Smooth muscle cell (in vitro differentiated cells): ENCODE measurements around the gene HNF1A. TPM values are rescaled to one million over a fixed set of nuclear protein-coding genes. Genes with fewer than 3 reads are reported as not detected.

Experiments
- DNase-seq: peaks from one replicate; lab custom pipeline; 2025; ENCODE audit not compliant: unreplicated experiment; lab: John Stamatoyannopoulos, UW
- H2AFZ ChIP-seq: fragments of 200-600 bp; sonication (generic); 2 replicates; pipeline ENCODE4 v1.6.0; 2016; ENCODE audit warnings: antibody characterized with exemption, low read depth, mild to moderate bottlenecking
- H3F3A ChIP-seq: fragments of 200-600 bp; sonication (generic); 2 replicates; pipeline ENCODE4 v1.6.0; 2017; ENCODE audit warnings: antibody characterized with exemption, low read depth
- H3K27ac ChIP-seq: fragments of 200-600 bp; sonication (generic); 2 replicates; pipeline ENCODE4 v1.5.1; 2016; ENCODE audit warnings: low read depth, mild to moderate bottlenecking
- H3K27me3 ChIP-seq: fragments of 200-600 bp; sonication (generic); 2 replicates; pipeline ENCODE4 v1.6.1; 2016; ENCODE audit warnings: low read depth, mild to moderate bottlenecking
- H3K36me3 ChIP-seq: fragments of 200-600 bp; sonication (generic); 2 replicates; pipeline ENCODE4 v1.5.1; 2016; ENCODE audit warnings: low read depth
- H3K4me1 ChIP-seq: fragments of 200-600 bp; sonication (generic); 2 replicates; pipeline ENCODE4 v1.5.1; 2016; ENCODE audit warnings: low read depth
- H3K4me2 ChIP-seq: fragments of 200-600 bp; sonication (generic); 2 replicates; pipeline ENCODE4 v1.6.0; 2016; ENCODE audit warnings: mild to moderate bottlenecking
- H3K4me3 ChIP-seq: fragments of 200-600 bp; sonication (generic); 2 replicates; pipeline ENCODE4 v1.5.1; 2016; ENCODE audit warnings: mild to moderate bottlenecking
- H3K79me2 ChIP-seq: fragments of 200-600 bp; sonication (generic); 2 replicates; pipeline ENCODE4 v1.6.0; 2016; ENCODE audit warnings: low read depth, mild to moderate bottlenecking
- H3K9ac ChIP-seq: fragments of 200-600 bp; sonication (generic); 2 replicates; pipeline ENCODE4 v1.6.0; 2016; ENCODE audit warnings: low read depth
- H3K9me3 ChIP-seq: fragments of 200-600 bp; sonication (generic); replicated peaks from 2 replicates; pipeline ENCODE4 v1.5.1; 2016; ENCODE audit warnings: low read depth
- H4K20me1 ChIP-seq: fragments of 200-600 bp; sonication (generic); 2 replicates; pipeline ENCODE4 v1.6.0; 2016; ENCODE audit warnings: low read depth
- WGBS: methylation state at CpG from one replicate; pipeline ENCODE4 v1.1.7; 2016; ENCODE audit warnings: low lambda C conversion rate; 5-methylcytosine and 5-hydroxymethylcytosine counted together
- polyA plus RNA-seq: library from polyadenylated mRNA; unstranded; fragments of >200 nt; fragmentation: Nextera tagmentation; extraction: Ambion mirVana; gene quantifications from 2 replicates; pipeline ENCODE4 v1.2.1, GENCODE V29; 2016
- total RNA-seq: library from RNA; depleted of rRNA; stranded (reverse); fragments of >200 nt; gene quantifications from 2 replicates; pipeline ENCODE4 v1.2.3, GENCODE V29; 2014
- TF ChIP-seq, protein P1 (sequence below): fragments of 200-600 bp; sonication (generic); IDR thresholded peaks from 2 replicates; pipeline ENCODE4 v1.5.1; 2017; ENCODE audit warnings: borderline replicate concordance, mild to moderate bottlenecking, antibody characterized with exemption; ENCODE audit not compliant: insufficient read depth, poor library complexity, severe bottlenecking

Gene HNF1A
- total and polyA plus RNA-seq, 2 experiments from 2014 or later = 0.09 TPM; not detected in 1

DNA sequence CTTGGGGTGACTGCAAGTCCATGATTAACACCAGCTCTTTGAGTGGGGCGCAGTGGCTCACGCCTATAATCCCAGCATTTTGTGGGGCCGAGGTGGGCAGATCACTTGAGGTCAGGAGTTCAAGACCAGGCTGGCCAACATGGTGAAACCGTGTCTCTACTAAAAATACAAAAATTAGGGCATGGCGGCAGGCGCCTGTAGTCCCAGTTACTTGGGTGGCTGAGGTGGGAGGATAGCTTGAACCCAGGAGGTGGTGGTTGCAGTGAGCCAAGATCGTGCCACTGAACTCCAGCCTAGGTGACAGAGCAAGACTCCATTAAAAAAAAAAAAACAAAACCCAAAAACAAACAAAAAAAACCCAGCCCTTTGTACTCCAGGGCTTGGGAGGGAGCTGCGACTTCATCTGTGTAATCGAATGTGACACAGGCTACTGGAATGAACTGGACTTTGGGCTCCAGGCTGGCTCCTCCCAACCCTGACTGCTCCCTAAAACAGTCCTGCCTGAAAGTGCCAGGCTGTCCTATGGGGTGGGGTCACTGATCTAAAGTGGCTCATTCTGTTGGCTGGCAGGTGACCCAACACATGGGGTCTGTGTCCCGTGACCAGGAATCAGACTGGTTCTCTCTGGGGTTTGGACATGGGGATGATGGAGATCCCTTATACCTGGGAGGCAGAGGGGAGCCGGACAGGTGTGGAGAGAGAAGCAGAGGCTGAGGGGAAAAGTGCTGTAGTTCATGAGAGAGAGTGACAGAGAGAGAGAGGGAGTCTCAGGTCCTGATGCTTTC, 47.3 kb downstream of the HNF1A start:
- Histone ChIP-seq H3K27me3 (no peaks in the 10 kb centered on the region), H3K79me2 (no peaks in the 10 kb centered on the region), H3K4me2 (no peak overlapping the region), H3K27ac (no peak overlapping the region), H3K4me1 (no peaks in the 10 kb centered on the region), H3F3A (no peaks in the 10 kb centered on the region), H2AFZ (no peak overlapping the region), H4K20me1 (no peaks in the 10 kb centered on the region), H3K9ac (no peak overlapping the region), H3K4me3 (no peak overlapping the region), H3K9me3 (no peaks in the 10 kb centered on the region), H3K36me3 (no peaks in the 10 kb centered on the region)
- WGBS = 95% methylated on average over 11 of the region's 11 CpGs
- TF ChIP-seq, protein P1, sequence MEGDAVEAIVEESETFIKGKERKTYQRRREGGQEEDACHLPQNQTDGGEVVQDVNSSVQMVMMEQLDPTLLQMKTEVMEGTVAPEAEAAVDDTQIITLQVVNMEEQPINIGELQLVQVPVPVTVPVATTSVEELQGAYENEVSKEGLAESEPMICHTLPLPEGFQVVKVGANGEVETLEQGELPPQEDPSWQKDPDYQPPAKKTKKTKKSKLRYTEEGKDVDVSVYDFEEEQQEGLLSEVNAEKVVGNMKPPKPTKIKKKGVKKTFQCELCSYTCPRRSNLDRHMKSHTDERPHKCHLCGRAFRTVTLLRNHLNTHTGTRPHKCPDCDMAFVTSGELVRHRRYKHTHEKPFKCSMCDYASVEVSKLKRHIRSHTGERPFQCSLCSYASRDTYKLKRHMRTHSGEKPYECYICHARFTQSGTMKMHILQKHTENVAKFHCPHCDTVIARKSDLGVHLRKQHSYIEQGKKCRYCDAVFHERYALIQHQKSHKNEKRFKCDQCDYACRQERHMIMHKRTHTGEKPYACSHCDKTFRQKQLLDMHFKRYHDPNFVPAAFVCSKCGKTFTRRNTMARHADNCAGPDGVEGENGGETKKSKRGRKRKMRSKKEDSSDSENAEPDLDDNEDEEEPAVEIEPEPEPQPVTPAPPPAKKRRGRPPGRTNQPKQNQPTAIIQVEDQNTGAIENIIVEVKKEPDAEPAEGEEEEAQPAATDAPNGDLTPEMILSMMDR = no peak
- DNase-seq = no peak

DNA sequence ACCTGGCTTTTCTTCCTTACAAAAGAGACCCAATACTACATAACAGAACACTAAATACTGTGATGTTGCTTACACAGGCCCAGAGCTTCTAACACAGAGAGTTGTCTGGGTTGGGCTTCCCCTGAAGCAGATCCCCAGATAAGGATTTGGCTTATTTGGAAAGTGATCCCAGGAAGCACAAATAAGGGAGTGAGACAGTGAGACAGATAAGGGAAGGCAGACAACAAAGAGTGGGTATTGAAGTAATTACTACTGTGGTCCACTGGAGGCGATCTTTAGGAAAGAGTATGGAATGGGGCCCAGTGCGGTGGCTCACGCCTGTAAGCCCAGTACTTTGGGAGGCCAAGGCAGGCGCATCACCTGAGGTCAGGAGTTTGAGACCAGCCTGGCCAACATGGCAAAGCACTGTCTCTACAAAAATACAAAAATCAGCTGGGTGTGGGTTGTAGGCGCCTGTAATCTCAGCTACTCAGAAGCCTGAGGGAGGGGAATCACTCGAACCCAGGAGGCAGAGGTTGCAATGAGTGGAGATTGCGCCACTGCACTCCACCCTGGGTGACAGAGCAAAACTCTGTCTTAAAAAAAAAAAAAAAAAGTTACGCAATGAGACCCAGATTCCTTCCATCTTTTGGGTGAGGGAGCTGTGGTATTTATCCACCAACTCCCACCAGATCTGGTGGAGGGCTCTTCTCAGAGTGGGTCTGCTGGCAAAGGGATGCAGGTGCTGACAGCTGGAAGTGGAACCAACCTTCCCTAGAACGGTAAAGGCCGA, 48.1 kb downstream of the HNF1A start:
- Histone ChIP-seq H2AFZ (no peak overlapping the region), H3K27me3 (no peaks in the 10 kb centered on the region), H3K27ac (no peak overlapping the region), H3F3A (no peaks in the 10 kb centered on the region), H3K79me2 (no peaks in the 10 kb centered on the region), H3K4me3 (no peak overlapping the region), H3K9me3 (no peaks in the 10 kb centered on the region), H3K4me1 (no peaks in the 10 kb centered on the region), H4K20me1 (no peaks in the 10 kb centered on the region), H3K9ac (no peak overlapping the region), H3K36me3 (no peaks in the 10 kb centered on the region), H3K4me2 (no peak overlapping the region)
- no peak for DNase-seq
- WGBS = 89% methylated on average over 10 of the region's 10 CpGs
- TF ChIP-seq, protein P1 = peak; percentile 12

DNA sequence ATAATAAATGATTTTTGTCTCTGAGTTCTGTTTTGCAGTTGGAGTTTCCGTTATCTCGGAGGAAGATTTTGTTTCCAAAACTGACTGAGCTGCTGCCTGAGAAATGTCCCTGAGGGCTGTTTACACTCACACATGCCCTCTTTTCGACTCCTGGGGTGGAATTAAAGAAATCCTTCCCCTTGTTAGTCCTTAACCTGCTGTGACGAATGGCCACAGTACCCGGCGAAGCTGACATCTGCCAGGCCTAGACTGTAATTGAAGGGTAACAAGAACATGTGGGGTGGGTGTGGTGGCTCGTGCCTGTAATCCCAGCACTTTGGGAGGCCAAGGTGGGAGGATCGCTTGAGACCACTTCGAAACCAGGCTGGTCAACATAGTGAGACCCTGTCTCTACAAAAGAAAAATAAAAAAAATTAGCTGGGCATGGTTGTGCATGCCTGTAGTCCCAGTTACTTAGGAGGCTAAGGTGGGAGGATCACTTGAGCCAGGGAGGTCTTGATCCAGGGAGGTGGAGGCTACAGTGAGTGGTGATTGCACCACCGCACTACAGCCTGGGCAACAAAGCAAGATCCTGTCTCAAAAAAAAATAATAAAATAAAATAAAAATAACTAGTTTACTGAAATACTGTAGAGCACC, 52.4 kb downstream of the HNF1A start:
- H3K27ac ChIP-seq = no peak overlapping the region
- no peaks in the 10 kb centered on the region for H3K36me3 ChIP-seq
- no peak overlapping the region for H3K9ac ChIP-seq
- H3K4me2 ChIP-seq = no peak overlapping the region
- no peak overlapping the region for H3K4me3 ChIP-seq
- H2AFZ ChIP-seq = no peak overlapping the region
- TF ChIP-seq, protein P1 = no peak
- H3K9me3 ChIP-seq = no peaks in the 10 kb centered on the region
- no peaks in the 10 kb centered on the region for H3K4me1 ChIP-seq
- 65% methylated on average over 10 of the region's 10 CpGs for WGBS
- H3K27me3 ChIP-seq = no peaks in the 10 kb centered on the region
- no peaks in the 10 kb centered on the region for H4K20me1 ChIP-seq
- H3F3A ChIP-seq = no peaks in the 10 kb centered on the region
- no peaks in the 10 kb centered on the region for H3K79me2 ChIP-seq
- no peak for DNase-seq
